Effector memory CD8-positive, alpha-beta T cell (primary cell): ENCODE results near the gene CCDC51.
A peak's percentile ranks its signal among the peaks of the same experiment; 100 is the strongest.

Experiments
- ATAC-seq: fragments of 150-1000 bp; cut with Tn5 transposase; replicated peaks from 2 replicates; pipeline ENCODE4 v1.10.0; 2021; ENCODE audit warnings: mild to moderate bottlenecking, moderate library complexity
- DNase-seq, 3 experiments: peaks; one replicate each; pipeline ENCODE4 v3.0.0; 2021
- H3K27ac Mint-ChIP-seq, 2 donors: one replicate each; pipeline ENCODE4 v1.8.0; 2022; ENCODE audit warnings: mild to moderate bottlenecking in 2 of 2, mixed read lengths in 2 of 2, moderate library complexity in 2 of 2
- H3K27me3 Mint-ChIP-seq, 2 donors: one replicate each; pipeline ENCODE4 v1.8.0; 2022; ENCODE audit warnings: mixed read lengths in 2 of 2
- H3K36me3 Mint-ChIP-seq: one replicate; pipeline ENCODE4 v1.8.0; 2022; ENCODE audit warnings: mild to moderate bottlenecking, moderate library complexity, mixed read lengths; ENCODE audit not compliant: insufficient read depth
- H3K4me1 Mint-ChIP-seq, 2 donors: one replicate each; pipeline ENCODE4 v1.8.0; 2022; ENCODE audit warnings: low read depth in 2 of 2, mixed read lengths in 2 of 2
- H3K4me3 Mint-ChIP-seq, 2 donors: one replicate each; pipeline ENCODE4 v1.8.0; 2022; ENCODE audit warnings: mild to moderate bottlenecking in 2 of 2, mixed read lengths in 2 of 2, moderate library complexity in 2 of 2
- H3K9me3 Mint-ChIP-seq, 2 donors: one replicate each; pipeline ENCODE4 v1.8.0; 2022; ENCODE audit warnings: mixed read lengths in 2 of 2

Gene CCDC51

GRCh38 chr3:48459773-48460516 lies 20.0 kb upstream of the CCDC51 start:
- no peak for ATAC-seq
- Mint-ChIP-seq H3K27me3 (no peaks in the 10 kb centered on the region), H3K9me3 (no peaks in the 10 kb centered on the region), H3K36me3 (peaks cover 38% of the 10 kb centered on the region), H3K4me1 (no peaks in the 10 kb centered on the region), H3K27ac (no peak overlapping the region), H3K4me3 (no peak overlapping the region)
- DNase-seq = no peak

- no peak overlapping the region for H3K27ac Mint-ChIP-seq
- DNase-seq (no peak), ATAC-seq (no peak)
- no peak overlapping the region for H3K4me3 Mint-ChIP-seq
- H3K27me3 Mint-ChIP-seq = no peaks in the 10 kb centered on the region
- H3K9me3 Mint-ChIP-seq = no peaks in the 10 kb centered on the region
- no peaks in the 10 kb centered on the region for H3K4me1 Mint-ChIP-seq
- H3K36me3 Mint-ChIP-seq = peaks cover 41% of the 10 kb centered on the region
These were observed 19.4 kb upstream of the CCDC51 start for GRCh38 chr3:48459331-48459730.

- Mint-ChIP-seq H3K4me1 (no peaks in the 10 kb centered on the region), H3K27me3 (no peaks in the 10 kb centered on the region), H3K27ac (peak overlapping the region in 1 of 2 donors; percentile 52), H3K36me3 (peaks cover 46% of the 10 kb centered on the region), H3K9me3 (no peaks in the 10 kb centered on the region), H3K4me3 (no peak overlapping the region)
- no peak for DNase-seq
- ATAC-seq = no peak
These were observed 16.5 kb upstream of the CCDC51 start for GRCh38 chr3:48456456-48456855.

- Mint-ChIP-seq H3K9me3 (no peaks in the 10 kb centered on the region), H3K4me3 (no peak overlapping the region), H3K27ac (no peak overlapping the region), H3K27me3 (no peaks in the 10 kb centered on the region), H3K4me1 (peaks cover 19 to 20% of the 10 kb centered on the region in 2 donors), H3K36me3 (peaks cover 36% of the 10 kb centered on the region)
- DNase-seq (no peak), ATAC-seq (no peak)
These were observed 11.4 kb upstream of the CCDC51 start for GRCh38 chr3:48451270-48451669.

GRCh38 chr3:48446425-48447193 lies 6.7 kb upstream of the CCDC51 start, which contains the start of gene ATRIP:
Gene ATRIP (plus strand): TSS chr3:48446737. CDS start chr3:48446846, 109 bp downstream.
- peak within 1 kb of the TSS; percentile 94 to 98 for H3K27ac Mint-ChIP-seq
- ATAC-seq = peak; percentile 98
- H3K4me3 Mint-ChIP-seq = peak within 1 kb of the TSS; percentile 86 to 96
- peaks cover 24 to 33% of the 10 kb centered on the region in 2 donors for H3K4me1 Mint-ChIP-seq
- peak; percentile 75 to 80 (median 80) for DNase-seq
- H3K27me3 Mint-ChIP-seq = no peaks in the 10 kb centered on the region
- no peaks in the 10 kb centered on the region for H3K9me3 Mint-ChIP-seq
- peaks cover 47% of the 10 kb centered on the region for H3K36me3 Mint-ChIP-seq

- no peaks in the 10 kb centered on the region for H3K9me3 Mint-ChIP-seq
- peak overlapping the region; percentile 94 to 98 for H3K27ac Mint-ChIP-seq
- peaks cover 50% of the 10 kb centered on the region for H3K36me3 Mint-ChIP-seq
- peaks cover 27 to 37% of the 10 kb centered on the region in 2 donors for H3K4me1 Mint-ChIP-seq
- DNase-seq (no peak), ATAC-seq (no peak)
- no peaks in the 10 kb centered on the region for H3K27me3 Mint-ChIP-seq
- H3K4me3 Mint-ChIP-seq = peak overlapping the region; percentile 86 to 96
These were observed 6.1 kb upstream of the CCDC51 start for GRCh38 chr3:48446043-48446424.

- H3K9me3 Mint-ChIP-seq = no peaks in the 10 kb centered on the region
- DNase-seq = no peak
- peaks cover 27 to 43% of the 10 kb centered on the region in 2 donors for H3K4me1 Mint-ChIP-seq
- peaks cover 54% of the 10 kb centered on the region for H3K36me3 Mint-ChIP-seq
- H3K27ac Mint-ChIP-seq = peak overlapping the region; percentile 94 to 98
- no peak for ATAC-seq
- peak overlapping the region; percentile 86 to 96 for H3K4me3 Mint-ChIP-seq
- no peaks in the 10 kb centered on the region for H3K27me3 Mint-ChIP-seq
These were observed 5.5 kb upstream of the CCDC51 start for GRCh38 chr3:48445277-48445882.

GRCh38 chr3:48441940-48442339 lies 2.0 kb upstream of the CCDC51 start:
- Mint-ChIP-seq H3K9me3 (no peaks in the 10 kb centered on the region), H3K4me3 (peak overlapping the region; percentile 86 to 90), H3K4me1 (peaks cover 20 to 37% of the 10 kb centered on the region in 2 donors), H3K27ac (peak overlapping the region; percentile 93 to 97), H3K27me3 (no peaks in the 10 kb centered on the region), H3K36me3 (peaks cover 58% of the 10 kb centered on the region)
- no peak for DNase-seq
- ATAC-seq = no peak

- no peaks in the 10 kb centered on the region for H3K9me3 Mint-ChIP-seq
- no peak for DNase-seq
- ATAC-seq = peak; percentile 0
- H3K27me3 Mint-ChIP-seq = no peaks in the 10 kb centered on the region
- peak overlapping the region; percentile 93 to 97 for H3K27ac Mint-ChIP-seq
- peaks cover 48% of the 10 kb centered on the region for H3K36me3 Mint-ChIP-seq
- peak overlapping the region; percentile 86 to 90 for H3K4me3 Mint-ChIP-seq
- H3K4me1 Mint-ChIP-seq = peaks cover 11 to 27% of the 10 kb centered on the region in 2 donors
These were observed 655 bp upstream of the CCDC51 start for GRCh38 chr3:48440590-48440958.

GRCh38 chr3:48437812-48438211 lies 2.1 kb downstream of the CCDC51 start:
- H3K27ac Mint-ChIP-seq = peak overlapping the region; percentile 21 to 97
- DNase-seq (no peak), ATAC-seq (no peak)
- no peaks in the 10 kb centered on the region for H3K27me3 Mint-ChIP-seq
- peaks cover 20 to 24% of the 10 kb centered on the region in 2 donors for H3K4me1 Mint-ChIP-seq
- H3K9me3 Mint-ChIP-seq = no peaks in the 10 kb centered on the region
- H3K4me3 Mint-ChIP-seq = no peak overlapping the region
- peaks cover 26% of the 10 kb centered on the region for H3K36me3 Mint-ChIP-seq

GRCh38 chr3:48436855-48437254 lies 3.1 kb downstream of the CCDC51 start:
- Mint-ChIP-seq H3K4me3 (no peak overlapping the region), H3K9me3 (no peaks in the 10 kb centered on the region), H3K4me1 (peaks cover 20 to 23% of the 10 kb centered on the region in 2 donors), H3K36me3 (peaks cover 17% of the 10 kb centered on the region), H3K27me3 (no peaks in the 10 kb centered on the region), H3K27ac (no peak overlapping the region)
- ATAC-seq (no peak), DNase-seq (no peak)

GRCh38 chr3:48436477-48436787 lies 3.5 kb downstream of the CCDC51 start:
- DNase-seq (no peak), ATAC-seq (no peak)
- Mint-ChIP-seq H3K4me1 (peaks cover 19% of the 10 kb centered on the region in 2 donors), H3K27me3 (no peaks in the 10 kb centered on the region), H3K4me3 (no peak overlapping the region), H3K36me3 (peaks cover 17% of the 10 kb centered on the region), H3K27ac (no peak overlapping the region), H3K9me3 (no peaks in the 10 kb centered on the region)

GRCh38 chr3:48435774-48436476 lies 4.0 kb downstream of the CCDC51 start:
- H3K4me3 Mint-ChIP-seq = no peak overlapping the region
- peaks cover 16% of the 10 kb centered on the region for H3K36me3 Mint-ChIP-seq
- ATAC-seq = peak; percentile 28
- H3K9me3 Mint-ChIP-seq = no peaks in the 10 kb centered on the region
- peaks cover 16 to 19% of the 10 kb centered on the region in 2 donors for H3K4me1 Mint-ChIP-seq
- DNase-seq = peak; percentile 80 to 83 (median 80)
- H3K27ac Mint-ChIP-seq = no peak overlapping the region
- no peaks in the 10 kb centered on the region for H3K27me3 Mint-ChIP-seq
